GM08714 (cell line): ENCODE results near the gene TCP11.

Source experiments
- H3K4me3 ChIP-seq: fragments of 200-500 bp; sonication (Bioruptor generic); 2 replicates; pipeline ENCODE4 v1.5.1; 2014; ENCODE audit warnings: mild to moderate bottlenecking, low read length, inconsistent platforms
- ZNF274 ChIP-seq: IDR thresholded peaks from 2 replicates; pipeline ENCODE4 v1.6.1; 2012; ENCODE audit warnings: mild to moderate bottlenecking, low read depth, low read length

Gene TCP11

GRCh38 chr6:35080016-35080680, 61.0 kb downstream of the TCP11 start:
- no peak for TF ChIP-seq ZNF274
- H3K4me3 ChIP-seq = no peak overlapping the region

GRCh38 chr6:35079311-35080000, 61.7 kb downstream of the TCP11 start:
- H3K4me3 ChIP-seq = no peak overlapping the region
- no peak for TF ChIP-seq ZNF274

GRCh38 chr6:35078896-35079295, 62.2 kb downstream of the TCP11 start:
- H3K4me3 ChIP-seq = no peak overlapping the region
- no peak for TF ChIP-seq ZNF274

GRCh38 chr6:35078226-35078850, 62.8 kb downstream of the TCP11 start:
- no peak overlapping the region for H3K4me3 ChIP-seq
- TF ChIP-seq ZNF274 = no peak

- TF ChIP-seq ZNF274 = no peak
- H3K4me3 ChIP-seq = no peak overlapping the region
Measured at GRCh38 chr6:35077713-35078105, 63.4 kb downstream of the TCP11 start.

- no peak for TF ChIP-seq ZNF274
- no peak overlapping the region for H3K4me3 ChIP-seq
Measured at GRCh38 chr6:35076997-35077712, 64.0 kb downstream of the TCP11 start.

- TF ChIP-seq ZNF274 = no peak
- H3K4me3 ChIP-seq = no peak overlapping the region
Measured at GRCh38 chr6:35073766-35074471, 67.2 kb downstream of the TCP11 start.

- H3K4me3 ChIP-seq = no peak overlapping the region
- no peak for TF ChIP-seq ZNF274
Measured at GRCh38 chr6:35073211-35073610, 67.9 kb downstream of the TCP11 start.

- TF ChIP-seq ZNF274 = no peak
Measured at GRCh38 chr6:35072698-35073055, 68.5 kb downstream of the TCP11 start.

GRCh38 chr6:35072051-35072697, 69.0 kb downstream of the TCP11 start:
- no peak for TF ChIP-seq ZNF274
- H3K4me3 ChIP-seq = no peak overlapping the region

More at GRCh38 chr6:35072698-35073055, 68.5 kb downstream of the TCP11 start:
- no peak overlapping the region for H3K4me3 ChIP-seq

GRCh38 chr6:35071347-35071994, 69.7 kb downstream of the TCP11 start:
- no peak overlapping the region for H3K4me3 ChIP-seq
- TF ChIP-seq ZNF274 = no peak

GRCh38 chr6:35070111-35070510, 71.0 kb downstream of the TCP11 start:
- no peak overlapping the region for H3K4me3 ChIP-seq
- TF ChIP-seq ZNF274 = no peak

- H3K4me3 ChIP-seq = no peak overlapping the region
- TF ChIP-seq ZNF274 = no peak
Measured at GRCh38 chr6:35069262-35069661, 71.9 kb downstream of the TCP11 start.
